Panc1 (cell line): ENCODE results near the gene TTLL10. TPM values are rescaled to one million over a fixed set of nuclear protein-coding genes. Genes with fewer than 3 reads are reported as not detected.
A peak's percentile ranks its signal among the peaks of the same experiment; 100 is the strongest.

ENCODE experiments used
- ATAC-seq: fragments of 200-7000 bp; cut with Tn5 transposase; 2 replicates; pipeline ENCODE4 v1.9.1; 2020; ENCODE audit warnings: mild to moderate bottlenecking, moderate library complexity
- BruUV-seq: library from RNA; stranded (reverse); fragments of 400-500 nt; replicated peaks from 2 replicates; lab custom pipeline; 2021; lab: Mats Ljungman, UMichigan
- CTCF ChIA-PET: fragments of 300-600 bp; sonication (Branson Sonifier 250); formaldehyde crosslinking; loops from one replicate; lab custom pipeline; 2022; ENCODE audit warnings: antibody characterized with exemption; lab: Charles Lee
- POLR2A ChIA-PET: fragments of 300-600 bp; sonication (Branson Sonifier 250); formaldehyde crosslinking; loops from one replicate; lab custom pipeline; 2022; ENCODE audit warnings: antibody characterized with exemption; lab: Charles Lee
- DNase-seq: peaks from one replicate; pipeline ENCODE4 v3.0.0-alpha.2; 2010; ENCODE audit warnings: low read depth, low spot score
- H3K27ac ChIP-seq: 2 replicates; pipeline ENCODE4 v1.5.1; 2011; ENCODE audit warnings: mild to moderate bottlenecking, low read length, inconsistent platforms
- H3K27me3 ChIP-seq: fragments of 200-500 bp; sonication (Bioruptor generic); 2 replicates; pipeline ENCODE4 v1.6.0; 2014; ENCODE audit warnings: low read length, inconsistent platforms; ENCODE audit not compliant: control insufficient read depth, insufficient read depth
- H3K36me3 ChIP-seq: fragments of 200-500 bp; sonication (Bioruptor generic); 2 replicates; pipeline ENCODE4 v1.5.1; 2014; ENCODE audit warnings: inconsistent platforms, mild to moderate bottlenecking, low read length, moderate library complexity; ENCODE audit not compliant: control insufficient read depth, insufficient read depth
- H3K4me1 ChIP-seq: 2 replicates; pipeline ENCODE4 v1.5.1; 2011; ENCODE audit warnings: inconsistent platforms, mild to moderate bottlenecking, low read length, moderate library complexity; ENCODE audit not compliant: control insufficient read depth, insufficient read depth
- H3K4me3 ChIP-seq, 2 experiments: 2 replicates each; pipeline ENCODE4 v1.5.1; 2011 to 2012; ENCODE audit warnings: low read depth in 2 of 2, low read length in 2 of 2, mild to moderate bottlenecking in 2 of 2, inconsistent platforms in 1 of 2, moderate library complexity in 1 of 2
- H3K9me3 ChIP-seq: fragments of 200-500 bp; sonication (Bioruptor generic); 2 replicates; pipeline ENCODE4 v1.5.1; 2014; ENCODE audit warnings: low read depth, mild to moderate bottlenecking, inconsistent platforms, low read length, moderate library complexity; ENCODE audit not compliant: control insufficient read depth, insufficient read depth
- POLR2AphosphoS5 ChIP-seq: IDR thresholded peaks from 2 replicates; pipeline ENCODE4 v1.6.1; 2012; ENCODE audit warnings: mild to moderate bottlenecking, low read depth, low read length, moderate library complexity
- REST ChIP-seq, 2 experiments: IDR thresholded peaks; 2 replicates each; pipeline ENCODE4 v1.6.1; 2011 to 2012; ENCODE audit warnings: low read depth in 2 of 2, control low read depth in 1 of 2, low read length in 1 of 2, mild to moderate bottlenecking in 1 of 2, moderate library complexity in 1 of 2; ENCODE audit not compliant: insufficient read depth in 1 of 2
- SIN3A ChIP-seq: IDR thresholded peaks from 2 replicates; pipeline ENCODE4 v1.6.1; 2012; ENCODE audit warnings: low read depth, mild to moderate bottlenecking, low read length, moderate library complexity, borderline replicate concordance; ENCODE audit not compliant: insufficient read depth
- TCF7L2 ChIP-seq: IDR thresholded peaks from 2 replicates; pipeline ENCODE4 v1.6.1; 2011; ENCODE audit warnings: mild to moderate bottlenecking, low read depth, low read length, inconsistent platforms
- in situ Hi-C: cut with HindIII; loops from 2 replicates; pipeline ENCODE4 v1.10.0; 2016; ENCODE audit warnings: low sequenced_read_pairs, low pct_unique_long_range_greater_than_20kb
- intact Hi-C: fragments of 100-400 bp; cut with micrococcal nuclease; formaldehyde crosslinking; loops from one replicate; pipeline ENCODE4 v1.10.0; 2022; ENCODE audit not compliant: unreplicated experiment
- total RNA-seq: library from RNA; stranded (reverse); gene quantifications from one replicate; pipeline ENCODE4 v1.2.1, GENCODE V29; 2021; ENCODE audit not compliant: unreplicated experiment
- TF ChIP-seq, protein P1 (sequence below): fragments of 450-650 bp; IDR thresholded peaks from 2 replicates; pipeline ENCODE4 v1.5.1; 2017; ENCODE audit warnings: mild to moderate bottlenecking

The TTLL10 gene
- total RNA-seq, 1 experiment from 2014 or later: not detected

- in situ Hi-C loops (no loop called here), intact Hi-C loops (no loop called here)
- no peak for TF ChIP-seq TCF7L2
- no peak for TF ChIP-seq SIN3A
- TF ChIP-seq POLR2AphosphoS5: no peak
- TF ChIP-seq REST (IDR thresholded peaks at IDR 0.05; ENCODE audit: insufficient read depth in 1 of 2, low read depth in 2 of 2, low read length in 1 of 2): no peak
- TF ChIP-seq, protein P1, sequence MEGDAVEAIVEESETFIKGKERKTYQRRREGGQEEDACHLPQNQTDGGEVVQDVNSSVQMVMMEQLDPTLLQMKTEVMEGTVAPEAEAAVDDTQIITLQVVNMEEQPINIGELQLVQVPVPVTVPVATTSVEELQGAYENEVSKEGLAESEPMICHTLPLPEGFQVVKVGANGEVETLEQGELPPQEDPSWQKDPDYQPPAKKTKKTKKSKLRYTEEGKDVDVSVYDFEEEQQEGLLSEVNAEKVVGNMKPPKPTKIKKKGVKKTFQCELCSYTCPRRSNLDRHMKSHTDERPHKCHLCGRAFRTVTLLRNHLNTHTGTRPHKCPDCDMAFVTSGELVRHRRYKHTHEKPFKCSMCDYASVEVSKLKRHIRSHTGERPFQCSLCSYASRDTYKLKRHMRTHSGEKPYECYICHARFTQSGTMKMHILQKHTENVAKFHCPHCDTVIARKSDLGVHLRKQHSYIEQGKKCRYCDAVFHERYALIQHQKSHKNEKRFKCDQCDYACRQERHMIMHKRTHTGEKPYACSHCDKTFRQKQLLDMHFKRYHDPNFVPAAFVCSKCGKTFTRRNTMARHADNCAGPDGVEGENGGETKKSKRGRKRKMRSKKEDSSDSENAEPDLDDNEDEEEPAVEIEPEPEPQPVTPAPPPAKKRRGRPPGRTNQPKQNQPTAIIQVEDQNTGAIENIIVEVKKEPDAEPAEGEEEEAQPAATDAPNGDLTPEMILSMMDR: no peak
- H3K27ac ChIP-seq: no peak overlapping the region
- DNase-seq (no peak), ATAC-seq (no peak)
- H3K36me3 ChIP-seq: peaks cover 2% of the 10 kb centered on the region; the same call in 1 of the 2 replicates
- H3K9me3 ChIP-seq: no peaks in the 10 kb centered on the region
- CTCF ChIA-PET: no interaction called here
- POLR2A ChIA-PET: no interaction called here
- H3K27me3 ChIP-seq: no peaks in the 10 kb centered on the region
- H3K4me3 ChIP-seq: no peak overlapping the region
- BruUV-seq: TSS peak; percentile 32
- no peaks in the 10 kb centered on the region for H3K4me1 ChIP-seq
These were observed 49.0 kb downstream of the TTLL10 start for GRCh38 chr1:1222575-1223225.

DNA sequence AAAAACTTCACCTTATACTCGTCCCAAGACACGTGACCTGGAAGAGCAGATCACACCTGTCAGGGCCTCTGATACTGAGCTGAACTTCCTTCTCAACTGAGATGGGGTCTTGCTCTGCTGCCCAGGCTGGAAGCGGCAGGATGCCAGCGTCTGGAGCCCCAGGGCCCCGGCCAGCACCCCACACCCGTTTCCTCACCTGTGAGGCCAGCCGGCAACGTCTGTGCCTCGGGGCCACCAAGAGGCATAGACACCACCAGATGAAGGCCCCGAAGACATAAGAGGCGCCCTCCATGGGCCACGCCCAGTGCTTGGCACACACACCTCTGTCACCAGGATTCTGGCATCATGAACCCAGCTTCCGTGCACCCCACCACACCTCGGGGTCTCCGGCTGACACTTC lies 49.6 kb downstream of the TTLL10 start:
- ChIA-PET POLR2A (no interaction called here), CTCF (no interaction called here)
- H3K27ac ChIP-seq: no peak overlapping the region
- peaks cover under 1% of the 10 kb centered on the region; the same call in 1 of the 2 replicates for H3K36me3 ChIP-seq
- DNase-seq (no peak), ATAC-seq (no peak)
- no peak for TF ChIP-seq POLR2AphosphoS5
- TF ChIP-seq, protein P1: no peak
- TF ChIP-seq SIN3A: no peak
- no peak for TF ChIP-seq REST (IDR thresholded peaks at IDR 0.05; ENCODE audit: insufficient read depth in 1 of 2, low read depth in 2 of 2, low read length in 1 of 2)
- TF ChIP-seq TCF7L2: no peak
- intact Hi-C loops (no loop called here), in situ Hi-C loops (no loop called here)
- no peaks in the 10 kb centered on the region for H3K9me3 ChIP-seq
- no TSS peak for BruUV-seq
- H3K4me1 ChIP-seq: no peaks in the 10 kb centered on the region
- H3K27me3 ChIP-seq: no peaks in the 10 kb centered on the region
- no peak overlapping the region for H3K4me3 ChIP-seq
